ENCODE results near the gene ERC1.

The ERC1 gene

DNA sequence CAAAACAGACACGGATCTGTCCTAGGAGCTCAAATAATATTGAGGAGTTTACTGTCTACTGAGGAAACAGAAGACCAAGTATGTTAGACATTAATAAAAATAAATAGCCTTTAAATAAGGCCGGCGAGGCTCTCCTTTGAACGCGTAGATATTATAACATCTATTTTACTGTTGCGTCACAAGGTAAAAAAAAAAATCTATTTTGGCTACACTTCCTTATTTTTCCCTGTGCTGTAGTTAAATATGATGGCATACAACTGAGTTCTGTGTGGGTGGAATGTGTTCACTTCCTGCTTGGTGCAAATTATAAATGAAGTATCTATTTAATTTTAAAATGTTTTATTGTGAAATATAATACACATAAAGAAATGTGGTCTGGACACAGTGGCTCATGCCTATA lies 24.3 kb upstream of the ERC1 start:
- H3K9me3 ChIP-seq (replicated peaks; ENCODE audit: insufficient read depth, low read length), result no peaks in the 10 kb centered on the region
- DNase-seq, result no peak
- no peaks in the 10 kb centered on the region for H3K4me1 ChIP-seq (ENCODE audit: low read length)
- no peaks in the 10 kb centered on the region for H4K20me1 ChIP-seq (ENCODE audit: insufficient read depth, low read length)
- no peaks in the 10 kb centered on the region for H3K9me2 ChIP-seq (replicated peaks; ENCODE audit: insufficient read depth, low read length)
- no peaks in the 10 kb centered on the region for H3K27me3 ChIP-seq (replicated peaks; ENCODE audit: insufficient read depth, low read length)
- H3K36me3 ChIP-seq (replicated peaks; ENCODE audit: insufficient read depth, low read length), result no peaks in the 10 kb centered on the region
- no peak overlapping the region for H2AFZ ChIP-seq (ENCODE audit: low read length)
- no peaks in the 10 kb centered on the region for H3K79me2 ChIP-seq (ENCODE audit: low read length)
- H3K9ac ChIP-seq (ENCODE audit: low read length), result no peak overlapping the region
- no peaks in the 10 kb centered on the region for H3F3A ChIP-seq (ENCODE audit: insufficient read depth, low read length)
- H3K4me2 ChIP-seq (ENCODE audit: low read depth, low read length), result no peak overlapping the region
- TF ChIP-seq CTCF (IDR thresholded peaks at IDR 0.05; ENCODE audit: low read length), result no peak
- TF ChIP-seq EZH2 (optimal IDR thresholded peaks at IDR 0.05; ENCODE audit: low read depth, low read length), result no peak
- no peak for TF ChIP-seq EZH2phosphoT487 (IDR thresholded peaks at IDR 0.05; ENCODE audit: low read length)
- H3K4me3 ChIP-seq (ENCODE audit: low read length), result no peak overlapping the region
- H3K27ac ChIP-seq (ENCODE audit: low read length), result no peak overlapping the region

GRCh38 chr12:967641-968040 lies 23.4 kb upstream of the ERC1 start:
- no peak for DNase-seq
- Histone ChIP-seq H3K27ac (ENCODE audit: low read length) (no peak overlapping the region), H3K9me3 (replicated peaks; ENCODE audit: insufficient read depth, low read length) (no peaks in the 10 kb centered on the region), H4K20me1 (ENCODE audit: insufficient read depth, low read length) (no peaks in the 10 kb centered on the region), H3K79me2 (ENCODE audit: low read length) (no peaks in the 10 kb centered on the region), H3F3A (ENCODE audit: insufficient read depth, low read length) (no peaks in the 10 kb centered on the region), H3K4me3 (ENCODE audit: low read length) (no peak overlapping the region), H2AFZ (ENCODE audit: low read length) (no peak overlapping the region), H3K9me2 (replicated peaks; ENCODE audit: insufficient read depth, low read length) (no peaks in the 10 kb centered on the region), H3K27me3 (replicated peaks; ENCODE audit: insufficient read depth, low read length) (no peaks in the 10 kb centered on the region), H3K9ac (ENCODE audit: low read length) (no peak overlapping the region), H3K4me2 (ENCODE audit: low read depth, low read length) (no peak overlapping the region), H3K4me1 (ENCODE audit: low read length) (no peaks in the 10 kb centered on the region), H3K36me3 (replicated peaks; ENCODE audit: insufficient read depth, low read length) (no peaks in the 10 kb centered on the region)
- TF ChIP-seq EZH2phosphoT487 (IDR thresholded peaks at IDR 0.05; ENCODE audit: low read length) (no peak), CTCF (IDR thresholded peaks at IDR 0.05; ENCODE audit: low read length) (no peak), EZH2 (optimal IDR thresholded peaks at IDR 0.05; ENCODE audit: low read depth, low read length) (no peak)

DNA sequence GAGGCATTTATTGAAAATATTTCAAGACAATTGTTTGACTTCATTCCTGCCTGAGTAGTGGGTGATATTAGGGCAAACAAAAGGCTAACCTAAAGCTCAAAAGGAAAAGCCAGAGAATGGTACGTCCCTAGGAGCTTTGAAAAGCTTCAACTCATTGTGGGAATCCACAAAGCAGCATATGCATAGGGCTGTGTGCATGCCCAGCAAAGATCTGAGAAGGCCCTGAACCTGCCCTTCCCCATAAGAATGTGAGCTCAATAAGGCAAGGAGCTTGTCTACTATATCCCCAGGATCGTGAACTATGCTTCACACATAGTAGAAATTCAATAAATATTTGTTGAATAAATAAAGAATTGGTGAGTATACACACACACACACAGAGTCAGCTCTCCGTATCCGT lies 22.5 kb upstream of the ERC1 start:
- H2AFZ ChIP-seq (ENCODE audit: low read length), result no peak overlapping the region
- no peak overlapping the region for H3K9ac ChIP-seq (ENCODE audit: low read length)
- no peak overlapping the region for H3K27ac ChIP-seq (ENCODE audit: low read length)
- H3K4me2 ChIP-seq (ENCODE audit: low read depth, low read length), result no peak overlapping the region
- no peaks in the 10 kb centered on the region for H3K9me3 ChIP-seq (replicated peaks; ENCODE audit: insufficient read depth, low read length)
- TF ChIP-seq EZH2 (optimal IDR thresholded peaks at IDR 0.05; ENCODE audit: low read depth, low read length), result no peak
- TF ChIP-seq EZH2phosphoT487 (IDR thresholded peaks at IDR 0.05; ENCODE audit: low read length), result no peak
- H3K36me3 ChIP-seq (replicated peaks; ENCODE audit: insufficient read depth, low read length), result no peaks in the 10 kb centered on the region
- DNase-seq, result no peak
- no peaks in the 10 kb centered on the region for H3F3A ChIP-seq (ENCODE audit: insufficient read depth, low read length)
- no peaks in the 10 kb centered on the region for H4K20me1 ChIP-seq (ENCODE audit: insufficient read depth, low read length)
- H3K9me2 ChIP-seq (replicated peaks; ENCODE audit: insufficient read depth, low read length), result no peaks in the 10 kb centered on the region
- H3K4me1 ChIP-seq (ENCODE audit: low read length), result no peaks in the 10 kb centered on the region
- H3K27me3 ChIP-seq (replicated peaks; ENCODE audit: insufficient read depth, low read length), result no peaks in the 10 kb centered on the region
- H3K4me3 ChIP-seq (ENCODE audit: low read length), result no peak overlapping the region
- no peaks in the 10 kb centered on the region for H3K79me2 ChIP-seq (ENCODE audit: low read length)

GRCh38 chr12:969821-970220 lies 21.2 kb upstream of the ERC1 start:
- Histone ChIP-seq H3K27me3 (replicated peaks; ENCODE audit: insufficient read depth, low read length) (no peaks in the 10 kb centered on the region), H3K4me3 (ENCODE audit: low read length) (no peak overlapping the region), H3K9me2 (replicated peaks; ENCODE audit: insufficient read depth, low read length) (no peaks in the 10 kb centered on the region), H2AFZ (ENCODE audit: low read length) (no peak overlapping the region), H3K79me2 (ENCODE audit: low read length) (no peaks in the 10 kb centered on the region), H3K9me3 (replicated peaks; ENCODE audit: insufficient read depth, low read length) (no peaks in the 10 kb centered on the region), H4K20me1 (ENCODE audit: insufficient read depth, low read length) (no peaks in the 10 kb centered on the region), H3K9ac (ENCODE audit: low read length) (no peak overlapping the region), H3K4me2 (ENCODE audit: low read depth, low read length) (no peak overlapping the region), H3K4me1 (ENCODE audit: low read length) (no peaks in the 10 kb centered on the region), H3K27ac (ENCODE audit: low read length) (no peak overlapping the region), H3F3A (ENCODE audit: insufficient read depth, low read length) (no peaks in the 10 kb centered on the region), H3K36me3 (replicated peaks; ENCODE audit: insufficient read depth, low read length) (no peaks in the 10 kb centered on the region)
- no peak for DNase-seq
- TF ChIP-seq EZH2phosphoT487 (IDR thresholded peaks at IDR 0.05; ENCODE audit: low read length) (no peak), CTCF (IDR thresholded peaks at IDR 0.05; ENCODE audit: low read length) (no peak), EZH2 (optimal IDR thresholded peaks at IDR 0.05; ENCODE audit: low read depth, low read length) (no peak)

Measured in MM.1S (cell line).